NB4 (cell line): ENCODE results near the gene SCNN1A.

Source experiments
- CTCF ChIP-seq: IDR thresholded peaks from one replicate; pipeline ENCODE4 v1.5.1; 2012; ENCODE audit warnings: low read depth, low read length
- MYC ChIP-seq: IDR thresholded peaks from 2 replicates; pipeline ENCODE4 v1.6.1; 2011; ENCODE audit warnings: low read depth, low read length

- TF ChIP-seq CTCF, result no peak
- no peak for TF ChIP-seq MYC
Measured at GRCh38 chr12:6390084-6390799, 14.9 kb upstream of the SCNN1A start.
